GM19397 (cell line): ENCODE data around the gene P2RY14.
"Not testable (repeated sequence)": the region's sequence is repeated elsewhere in the genome, so short reads cannot be mapped to it uniquely, and the experiment has no call there.

Experiments
- ATAC-seq: cut with Tn5 transposase; IDR thresholded peaks from one replicate; pipeline ENCODE4 v1.9.1; 2021; ENCODE audit warnings: mild to moderate bottlenecking, moderate library complexity; ENCODE audit not compliant: unreplicated experiment

Gene P2RY14

GRCh38 chr3:151264605-151265004 lies 13.7 kb downstream of the P2RY14 start:
- no peak for ATAC-seq

GRCh38 chr3:151262871-151263525 lies 15.3 kb downstream of the P2RY14 start:
- no peak for ATAC-seq

GRCh38 chr3:151259664-151260063 lies 18.7 kb downstream of the P2RY14 start:
- no peak for ATAC-seq

- ATAC-seq = no peak
Measured at GRCh38 chr3:151256749-151257148, 21.6 kb downstream of the P2RY14 start.

GRCh38 chr3:151248772-151249337 lies 29.5 kb downstream of the P2RY14 start:
- ATAC-seq = no peak

- ATAC-seq = not testable (repeated sequence)
Measured at GRCh38 chr3:151242006-151242405, 36.3 kb downstream of the P2RY14 start.

GRCh38 chr3:151236736-151237135 lies 41.6 kb downstream of the P2RY14 start:
- no peak for ATAC-seq

- ATAC-seq = no peak
Measured at GRCh38 chr3:151236316-151236715, 42.0 kb downstream of the P2RY14 start.

GRCh38 chr3:151234825-151235224 lies 43.5 kb downstream of the P2RY14 start:
- no peak for ATAC-seq

GRCh38 chr3:151232991-151233390 lies 45.4 kb downstream of the P2RY14 start:
- no peak for ATAC-seq

- not testable (repeated sequence) for ATAC-seq
Measured at GRCh38 chr3:151232403-151232802, 45.9 kb downstream of the P2RY14 start.

GRCh38 chr3:151230646-151231045 lies 47.7 kb downstream of the P2RY14 start:
- ATAC-seq = no peak

GRCh38 chr3:151228666-151229040 lies 49.7 kb downstream of the P2RY14 start:
- peak; percentile 26 for ATAC-seq

GRCh38 chr3:151227807-151228665 lies 50.3 kb downstream of the P2RY14 start:
- ATAC-seq = peak; percentile 75

GRCh38 chr3:151227266-151227806 lies 51.0 kb downstream of the P2RY14 start:
- peak; percentile 34 for ATAC-seq

GRCh38 chr3:151226825-151227224 lies 51.5 kb downstream of the P2RY14 start:
- no peak for ATAC-seq

GRCh38 chr3:151226088-151226563 lies 52.2 kb downstream of the P2RY14 start:
- no peak for ATAC-seq

GRCh38 chr3:151225040-151225975 lies 53.0 kb downstream of the P2RY14 start:
- ATAC-seq = no peak

GRCh38 chr3:151224268-151224866 lies 54.0 kb downstream of the P2RY14 start:
- no peak for ATAC-seq

- no peak for ATAC-seq
Measured at GRCh38 chr3:151219056-151219455, 59.3 kb downstream of the P2RY14 start.
